Stimulated activated CD4-positive, alpha-beta T cell treated with anti-CD3 and anti-CD28 coated beads, Interleukin-1b, Interleukin-23, amount 100 ng/mL, for 48 hours (primary cell): Measurements from ENCODE around the gene CNN2.

Experiments used
- DNase-seq: peaks from one replicate; pipeline ENCODE4 v3.0.0-alpha.2; 2020

CNN2 gene

GRCh38 chr19:1068009-1069001 is 41.9 kb downstream of the CNN2 start:
- DNase-seq = no peak

GRCh38 chr19:1069009-1069779 is 42.8 kb downstream of the CNN2 start:
- peak; percentile 65 for DNase-seq

GRCh38 chr19:1070576-1070930 is 44.1 kb downstream of the CNN2 start:
- no peak for DNase-seq

- DNase-seq = no peak
Observed at GRCh38 chr19:1070931-1071791, 44.8 kb downstream of the CNN2 start.

- DNase-seq = no peak
Observed at GRCh38 chr19:1072371-1073015, 46.1 kb downstream of the CNN2 start.

- no peak for DNase-seq
Observed at GRCh38 chr19:1073063-1073955, 46.9 kb downstream of the CNN2 start.

- no peak for DNase-seq
Observed at GRCh38 chr19:1073956-1074517, 47.6 kb downstream of the CNN2 start.

- peak; percentile 80 for DNase-seq
Observed at GRCh38 chr19:1074544-1075283, 48.3 kb downstream of the CNN2 start.

- no peak for DNase-seq
Observed at GRCh38 chr19:1076046-1076386, 49.6 kb downstream of the CNN2 start.

GRCh38 chr19:1076951-1077350 is 50.5 kb downstream of the CNN2 start:
- peak; percentile 94 for DNase-seq

- DNase-seq = peak; percentile 89
Observed at GRCh38 chr19:1079566-1080111, 53.2 kb downstream of the CNN2 start.

- no peak for DNase-seq
Observed at GRCh38 chr19:1080360-1081161, 54.2 kb downstream of the CNN2 start.

- no peak for DNase-seq
Observed at GRCh38 chr19:1081301-1082164, 55.1 kb downstream of the CNN2 start.

- DNase-seq = peak; percentile 91
Observed at GRCh38 chr19:1082165-1082927, 55.9 kb downstream of the CNN2 start.

GRCh38 chr19:1082928-1083816 is 56.8 kb downstream of the CNN2 start:
- DNase-seq = no peak
